Astrocyte of the cerebellum (primary cell): ENCODE measurements around the gene C3orf80.

Experiments
- DNase-seq: peaks from one replicate; pipeline ENCODE4 v3.0.0-alpha.2; 2011; ENCODE audit warnings: low read depth
- H3K4me3 ChIP-seq: 2 replicates; pipeline ENCODE4 v1.5.1; 2011; ENCODE audit warnings: mild to moderate bottlenecking, low read depth, low read length, moderate library complexity
- CTCF ChIP-seq: IDR thresholded peaks from 2 replicates; pipeline ENCODE4 v1.5.1; 2012; ENCODE audit warnings: low read length, low read depth, moderate library complexity, mild to moderate bottlenecking; ENCODE audit errors: missing control alignments
- in situ Hi-C: cut with HindIII; loops from 2 replicates; pipeline ENCODE4 v1.10.0; 2017; ENCODE audit warnings: low sequenced_read_pairs

Gene C3orf80

GRCh38 chr3:160210799-160211221 is 14.4 kb upstream of the C3orf80 start:
- H3K4me3 ChIP-seq: no peak overlapping the region
- in situ Hi-C loops: no loop called here
- peak; percentile 22 for TF ChIP-seq CTCF
- DNase-seq: peak; percentile 11

DNA sequence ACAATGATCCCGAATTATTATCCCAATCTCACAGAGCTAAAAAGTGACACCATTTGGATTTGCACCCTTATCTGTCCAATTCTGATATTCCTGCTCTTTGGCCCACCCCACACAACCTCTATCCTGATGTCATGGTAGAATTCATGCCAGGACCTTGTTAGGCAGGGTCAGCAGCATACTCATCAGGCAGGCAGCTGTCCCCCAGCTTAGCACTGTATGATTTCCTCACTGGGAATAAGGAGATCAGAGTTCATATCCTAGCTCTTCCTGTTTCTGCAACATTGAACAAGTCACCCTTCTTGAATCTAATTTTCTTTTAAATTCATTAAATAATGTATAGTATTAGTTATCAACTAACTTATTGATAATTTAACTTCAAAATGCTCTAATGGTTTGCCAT is 12.0 kb upstream of the C3orf80 start:
- in situ Hi-C loops: no loop called here
- no peak for DNase-seq
- H3K4me3 ChIP-seq: no peak overlapping the region
- no peak for TF ChIP-seq CTCF

DNA sequence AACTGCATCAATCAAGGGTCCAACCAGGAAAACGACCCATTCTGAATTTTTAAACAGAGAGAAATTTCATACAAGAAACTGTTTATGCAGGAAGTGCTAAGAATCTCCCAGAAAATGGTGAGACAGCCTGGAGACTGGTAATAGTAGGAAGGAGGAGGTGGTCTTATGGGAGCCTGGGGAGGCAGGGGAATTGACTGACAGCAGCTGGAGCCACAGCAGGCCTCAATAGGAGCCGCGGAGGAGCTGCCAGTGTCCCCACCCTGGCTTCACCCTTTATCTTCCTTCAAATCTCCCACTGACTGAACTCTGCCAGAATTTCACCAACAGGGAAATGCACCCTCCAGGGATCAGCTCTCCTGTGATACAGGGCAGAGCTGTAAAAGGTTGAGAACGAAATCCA is 7.5 kb upstream of the C3orf80 start:
- no peak for DNase-seq
- in situ Hi-C loops: no loop called here
- H3K4me3 ChIP-seq: no peak overlapping the region
- no peak for TF ChIP-seq CTCF

GRCh38 chr3:160218136-160218535 is 7.1 kb upstream of the C3orf80 start:
- no peak for DNase-seq
- TF ChIP-seq CTCF: no peak
- in situ Hi-C loops: no loop called here
- H3K4me3 ChIP-seq: no peak overlapping the region

- in situ Hi-C loops: no loop called here
- no peak for TF ChIP-seq CTCF
Measured at GRCh38 chr3:160220038-160220437, 5.2 kb upstream of the C3orf80 start.

DNA sequence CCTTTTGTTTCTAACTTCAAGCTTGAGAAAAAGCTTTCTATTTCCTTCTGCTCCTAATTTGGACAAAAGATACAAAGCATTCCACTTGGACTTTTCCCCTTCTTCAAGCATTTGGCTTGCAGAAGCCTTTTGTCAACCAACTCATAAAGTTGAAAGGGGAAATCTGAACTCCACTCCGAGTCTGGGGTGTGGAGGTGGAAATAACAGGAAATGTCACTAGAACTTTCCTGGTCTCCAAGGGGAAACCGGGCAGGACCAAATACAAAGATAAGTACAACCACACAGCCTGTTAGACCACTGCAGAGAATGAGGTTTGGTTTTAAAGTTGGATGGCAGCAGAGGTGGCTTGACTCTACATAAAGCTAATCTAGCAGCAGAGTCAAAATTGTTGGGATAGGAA is 4.2 kb upstream of the C3orf80 start:
- in situ Hi-C loops: no loop called here

More at GRCh38 chr3:160220038-160220437, 5.2 kb upstream of the C3orf80 start:
- DNase-seq: no peak
- H3K4me3 ChIP-seq: no peak overlapping the region

More for the DNA sequence above, 4.2 kb upstream of the C3orf80 start:
- H3K4me3 ChIP-seq: no peak overlapping the region
- no peak for TF ChIP-seq CTCF
- no peak for DNase-seq
